T47D (cell line): ENCODE measurements around the gene CXorf49.
"Not testable (repeated sequence)": the region's sequence is repeated elsewhere in the genome, so short reads cannot be mapped to it uniquely, and the experiment has no call there.

Source experiments
- DNase-seq, 2 experiments: peaks; one replicate each; pipeline versions ENCODE4 v3.0.0 to v3.0.0-alpha.2; 2011 to 2012; ENCODE audit warnings: low read depth in 1 of 2, low spot score in 1 of 2
- JUND ChIP-seq: IDR thresholded peaks from 2 replicates; pipeline ENCODE4 v1.6.1; 2012; ENCODE audit warnings: low read depth
- in situ Hi-C: cut with HindIII; loops from 2 replicates; pipeline ENCODE4 v1.10.0; 2016; ENCODE audit warnings: low sequenced_read_pairs, low pct_unique_long_range_greater_than_20kb

CXorf49 gene

GRCh38 chrX:71679575-71680207 lies 38.4 kb downstream of the CXorf49 start:
- in situ Hi-C loops, result no loop called here
- no peak for TF ChIP-seq JUND
- DNase-seq, result no peak

- DNase-seq, in situ Hi-C loops: not testable (repeated sequence)
Observed at GRCh38 chrX:71677195-71677594, 40.9 kb downstream of the CXorf49 start.

- DNase-seq, in situ Hi-C loops: not testable (repeated sequence)
Observed at GRCh38 chrX:71676068-71676795, 41.9 kb downstream of the CXorf49 start.

GRCh38 chrX:71675636-71676035 lies 42.4 kb downstream of the CXorf49 start:
- not testable (repeated sequence) for DNase-seq

GRCh38 chrX:71671938-71672337 lies 46.1 kb downstream of the CXorf49 start:
- in situ Hi-C loops, result no loop called here
- no peak for DNase-seq
- no peak for TF ChIP-seq JUND

More at GRCh38 chrX:71675636-71676035, 42.4 kb downstream of the CXorf49 start:
- in situ Hi-C loops, result not testable (repeated sequence)

GRCh38 chrX:71671043-71671780 lies 46.9 kb downstream of the CXorf49 start:
- in situ Hi-C loops, result no loop called here

GRCh38 chrX:71669947-71670346 lies 48.1 kb downstream of the CXorf49 start:
- in situ Hi-C loops, result not testable (repeated sequence)
- peak; percentile 12 to 25 for DNase-seq

More at GRCh38 chrX:71671043-71671780, 46.9 kb downstream of the CXorf49 start:
- no peak for TF ChIP-seq JUND
- no peak for DNase-seq

GRCh38 chrX:71669492-71669891 lies 48.6 kb downstream of the CXorf49 start:
- in situ Hi-C loops, result no loop called here
- no peak for TF ChIP-seq JUND
- DNase-seq, result no peak

- no peak for DNase-seq
- TF ChIP-seq JUND, result no peak
- in situ Hi-C loops, result no loop called here
Observed at GRCh38 chrX:71668248-71668595, 49.9 kb downstream of the CXorf49 start.

- in situ Hi-C loops, result no loop called here
- no peak for TF ChIP-seq JUND
- no peak for DNase-seq
Observed at GRCh38 chrX:71667328-71668247, 50.5 kb downstream of the CXorf49 start, which contains the start of gene LOC101059915. LOC101059915 (plus strand) TSS chrX:71667546.

GRCh38 chrX:71666240-71667223 lies 51.6 kb downstream of the CXorf49 start:
- in situ Hi-C loops, result no loop called here
- no peak for DNase-seq
- no peak for TF ChIP-seq JUND
